Measurements from ENCODE around the gene HS1BP3. TPM values are rescaled to one million over a fixed set of nuclear protein-coding genes. Genes with fewer than 3 reads are reported as not detected.
A peak's percentile ranks its signal among the peaks of the same experiment; 100 is the strongest.

HS1BP3 gene
- total RNA-seq, 1 donor from 2014 or later = 16.5 TPM

DNA sequence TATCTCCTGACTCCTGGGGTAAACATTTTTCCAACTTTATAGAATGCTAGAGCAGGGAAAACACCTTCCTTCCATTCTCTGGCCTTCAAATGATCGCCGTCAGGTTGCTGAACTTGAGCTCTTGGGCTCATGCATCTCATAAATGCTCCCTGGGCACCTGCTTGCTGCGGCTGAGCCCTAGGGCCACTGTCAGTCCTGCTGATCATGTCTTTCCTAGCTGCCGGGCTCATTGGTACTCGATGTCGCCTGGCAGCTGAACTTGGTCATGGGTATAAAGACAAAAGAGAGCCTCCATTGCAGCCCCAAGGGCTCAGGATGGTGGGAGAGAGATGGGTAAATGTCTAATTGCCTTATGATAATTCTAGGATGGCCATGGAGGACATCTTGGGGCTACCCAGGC, 80.6 kb downstream of the HS1BP3 start:
- H3K27me3 Mint-ChIP-seq (ENCODE audit: low read depth) = no peaks in the 10 kb centered on the region
- H3K9me3 Mint-ChIP-seq = no peaks in the 10 kb centered on the region
- H3K4me1 Mint-ChIP-seq = peaks cover 48% of the 10 kb centered on the region
- H3K36me3 Mint-ChIP-seq = no peaks in the 10 kb centered on the region
- no peak for DNase-seq (ENCODE audit: low spot score in 2 of 2, unreplicated experiment in 2 of 2)
- TF ChIP-seq, protein P1, sequence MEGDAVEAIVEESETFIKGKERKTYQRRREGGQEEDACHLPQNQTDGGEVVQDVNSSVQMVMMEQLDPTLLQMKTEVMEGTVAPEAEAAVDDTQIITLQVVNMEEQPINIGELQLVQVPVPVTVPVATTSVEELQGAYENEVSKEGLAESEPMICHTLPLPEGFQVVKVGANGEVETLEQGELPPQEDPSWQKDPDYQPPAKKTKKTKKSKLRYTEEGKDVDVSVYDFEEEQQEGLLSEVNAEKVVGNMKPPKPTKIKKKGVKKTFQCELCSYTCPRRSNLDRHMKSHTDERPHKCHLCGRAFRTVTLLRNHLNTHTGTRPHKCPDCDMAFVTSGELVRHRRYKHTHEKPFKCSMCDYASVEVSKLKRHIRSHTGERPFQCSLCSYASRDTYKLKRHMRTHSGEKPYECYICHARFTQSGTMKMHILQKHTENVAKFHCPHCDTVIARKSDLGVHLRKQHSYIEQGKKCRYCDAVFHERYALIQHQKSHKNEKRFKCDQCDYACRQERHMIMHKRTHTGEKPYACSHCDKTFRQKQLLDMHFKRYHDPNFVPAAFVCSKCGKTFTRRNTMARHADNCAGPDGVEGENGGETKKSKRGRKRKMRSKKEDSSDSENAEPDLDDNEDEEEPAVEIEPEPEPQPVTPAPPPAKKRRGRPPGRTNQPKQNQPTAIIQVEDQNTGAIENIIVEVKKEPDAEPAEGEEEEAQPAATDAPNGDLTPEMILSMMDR (IDR thresholded peaks at IDR 0.05; ENCODE audit: unreplicated experiment) = no peak
- no peak overlapping the region for H3K27ac Mint-ChIP-seq
- no peak overlapping the region for H3K4me3 Mint-ChIP-seq

DNA sequence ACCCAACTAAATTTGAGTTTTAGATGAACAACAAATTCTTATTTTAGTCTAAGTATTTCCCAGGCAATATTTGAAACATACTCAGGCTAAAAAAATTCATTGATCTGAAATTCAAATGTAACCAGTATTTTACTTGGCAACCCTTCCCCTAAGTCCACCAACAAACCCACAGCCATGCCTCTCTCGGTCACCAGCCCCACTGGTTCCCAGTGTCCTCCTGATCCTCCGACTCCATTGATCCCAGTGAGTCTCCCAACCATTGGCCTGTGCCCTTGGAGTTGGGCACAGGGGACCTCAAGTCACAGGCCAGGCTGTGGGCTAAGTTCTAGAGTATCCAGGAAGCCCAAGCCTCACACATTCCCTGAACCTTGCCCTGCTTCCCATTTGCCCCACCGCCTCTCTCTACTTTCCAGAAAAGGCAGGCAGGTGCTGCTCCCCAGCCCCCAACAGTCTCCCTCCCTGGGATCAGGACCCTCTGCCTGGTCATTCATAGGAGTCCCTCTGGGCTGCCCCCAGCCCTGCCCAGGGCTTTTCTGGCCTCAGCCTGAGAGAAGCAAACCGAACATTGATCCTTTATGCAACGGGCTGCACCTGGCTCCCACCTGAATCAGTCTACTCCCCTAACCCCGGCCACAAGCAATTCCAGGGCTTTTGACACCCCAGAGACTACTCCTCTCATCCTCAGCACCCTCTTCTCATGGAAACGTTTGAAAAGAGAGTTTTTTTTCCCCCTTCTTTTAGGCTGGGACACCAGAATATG, 81.3 kb downstream of the HS1BP3 start:
- Mint-ChIP-seq H3K4me1 (peaks cover 49% of the 10 kb centered on the region), H3K27ac (peak overlapping the region; percentile 71), H3K4me3 (no peak overlapping the region), H3K27me3 (ENCODE audit: low read depth) (no peaks in the 10 kb centered on the region), H3K36me3 (no peaks in the 10 kb centered on the region), H3K9me3 (no peaks in the 10 kb centered on the region)
- no peak for DNase-seq (ENCODE audit: low spot score in 2 of 2, unreplicated experiment in 2 of 2)
- TF ChIP-seq, protein P1 (IDR thresholded peaks at IDR 0.05; ENCODE audit: unreplicated experiment) = no peak

DNA sequence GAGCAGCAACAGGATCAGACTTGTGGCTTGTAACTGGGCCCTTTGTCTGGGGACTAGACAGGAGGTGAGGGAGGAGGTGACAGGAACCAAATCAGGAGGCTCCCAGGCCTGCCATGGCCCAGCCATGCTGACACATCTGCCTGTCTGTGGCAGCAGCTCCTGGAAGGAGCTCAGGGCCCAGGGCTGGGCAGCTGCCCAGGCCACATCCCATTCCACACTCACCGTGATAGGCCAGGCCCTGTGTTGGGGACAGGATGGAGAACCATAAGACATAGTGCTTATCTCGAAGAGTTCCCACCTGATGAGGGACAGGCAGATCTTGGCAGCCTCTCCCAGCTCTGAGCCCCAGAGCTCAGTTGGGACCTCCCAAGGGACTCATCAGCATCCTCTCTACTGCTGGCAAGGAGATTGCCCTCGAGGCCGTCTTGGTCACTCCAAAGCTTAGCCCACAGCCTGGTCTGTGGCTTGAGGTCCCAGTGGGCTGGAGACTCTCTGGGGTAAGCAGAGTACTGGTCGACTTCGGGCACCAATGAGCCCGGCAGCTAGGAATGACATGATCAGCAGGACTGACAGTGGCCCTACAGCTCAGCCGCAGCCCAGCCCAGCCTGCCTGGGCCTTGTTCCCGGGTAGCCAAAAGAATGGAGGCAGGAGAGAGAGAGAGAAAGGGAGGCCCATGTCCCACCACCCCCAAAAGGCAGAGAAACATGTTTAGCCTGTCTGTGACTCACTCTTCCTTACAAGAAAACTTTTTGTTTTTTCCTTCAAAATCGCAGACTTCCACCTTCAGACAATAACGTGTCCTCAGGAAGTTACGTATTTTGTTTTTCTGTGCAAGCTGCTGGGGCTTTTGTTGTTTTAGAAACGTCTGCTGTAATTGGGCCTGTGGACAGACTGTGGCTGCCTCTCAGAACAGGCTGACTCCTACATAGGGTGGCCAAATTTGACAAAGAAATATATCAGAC, 82.1 kb downstream of the HS1BP3 start:
- H3K9me3 Mint-ChIP-seq = no peaks in the 10 kb centered on the region
- DNase-seq (ENCODE audit: low spot score in 2 of 2, unreplicated experiment in 2 of 2) = no peak
- H3K27me3 Mint-ChIP-seq (ENCODE audit: low read depth) = no peaks in the 10 kb centered on the region
- peaks cover 41% of the 10 kb centered on the region for H3K4me1 Mint-ChIP-seq
- peak overlapping the region; percentile 79 for H3K27ac Mint-ChIP-seq
- no peaks in the 10 kb centered on the region for H3K36me3 Mint-ChIP-seq
- TF ChIP-seq, protein P1 (IDR thresholded peaks at IDR 0.05; ENCODE audit: unreplicated experiment) = no peak
- H3K4me3 Mint-ChIP-seq = no peak overlapping the region

DNA sequence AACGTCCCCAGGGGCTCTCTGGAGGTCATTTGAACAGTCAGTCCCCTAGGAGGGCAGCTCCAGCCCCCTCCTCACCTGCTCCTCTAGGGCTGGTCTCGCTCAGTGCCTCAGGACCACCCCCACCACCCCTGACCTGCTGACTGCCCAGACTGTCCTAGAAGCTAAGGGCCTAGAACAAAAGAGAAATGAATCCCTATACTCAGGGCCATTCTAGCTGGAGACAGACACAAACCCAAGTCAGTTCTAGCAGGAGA, 83.0 kb downstream of the HS1BP3 start:
- H3K27ac Mint-ChIP-seq = peak overlapping the region; percentile 79
- H3K27me3 Mint-ChIP-seq (ENCODE audit: low read depth) = no peaks in the 10 kb centered on the region
- no peaks in the 10 kb centered on the region for H3K36me3 Mint-ChIP-seq
- peaks cover 36% of the 10 kb centered on the region for H3K4me1 Mint-ChIP-seq
- H3K4me3 Mint-ChIP-seq = no peak overlapping the region
- H3K9me3 Mint-ChIP-seq = no peaks in the 10 kb centered on the region
- DNase-seq (ENCODE audit: low spot score in 2 of 2, unreplicated experiment in 2 of 2) = no peak
- TF ChIP-seq, protein P1 (IDR thresholded peaks at IDR 0.05; ENCODE audit: unreplicated experiment) = no peak

Other genes with a start within 250 kb of the HS1BP3 start
- 82.9 to 88.6 TPM (median 85.9 TPM) in 3 replicates for gene RHOB, start 204.0 kb downstream of the HS1BP3 start, total RNA-seq
- gene GDF7, start 16.0 kb upstream of the HS1BP3 start, total RNA-seq = 3.0 to 3.2 TPM (median 3.1 TPM) in 3 replicates
- 22.6 to 28.9 TPM (median 27.4 TPM) in 3 replicates for gene LDAH, start 172.0 kb upstream of the HS1BP3 start, total RNA-seq

All from mesothelial cell of epicardium (in vitro differentiated cells).